Measurements from ENCODE around the gene TMEM80. TPM values are rescaled to one million over a fixed set of nuclear protein-coding genes. Genes with fewer than 3 reads are reported as not detected.

The TMEM80 gene
- total RNA-seq, 4 donors from 2014 or later: 10.7 to 58.9 (median 44.5) TPM

DNA sequence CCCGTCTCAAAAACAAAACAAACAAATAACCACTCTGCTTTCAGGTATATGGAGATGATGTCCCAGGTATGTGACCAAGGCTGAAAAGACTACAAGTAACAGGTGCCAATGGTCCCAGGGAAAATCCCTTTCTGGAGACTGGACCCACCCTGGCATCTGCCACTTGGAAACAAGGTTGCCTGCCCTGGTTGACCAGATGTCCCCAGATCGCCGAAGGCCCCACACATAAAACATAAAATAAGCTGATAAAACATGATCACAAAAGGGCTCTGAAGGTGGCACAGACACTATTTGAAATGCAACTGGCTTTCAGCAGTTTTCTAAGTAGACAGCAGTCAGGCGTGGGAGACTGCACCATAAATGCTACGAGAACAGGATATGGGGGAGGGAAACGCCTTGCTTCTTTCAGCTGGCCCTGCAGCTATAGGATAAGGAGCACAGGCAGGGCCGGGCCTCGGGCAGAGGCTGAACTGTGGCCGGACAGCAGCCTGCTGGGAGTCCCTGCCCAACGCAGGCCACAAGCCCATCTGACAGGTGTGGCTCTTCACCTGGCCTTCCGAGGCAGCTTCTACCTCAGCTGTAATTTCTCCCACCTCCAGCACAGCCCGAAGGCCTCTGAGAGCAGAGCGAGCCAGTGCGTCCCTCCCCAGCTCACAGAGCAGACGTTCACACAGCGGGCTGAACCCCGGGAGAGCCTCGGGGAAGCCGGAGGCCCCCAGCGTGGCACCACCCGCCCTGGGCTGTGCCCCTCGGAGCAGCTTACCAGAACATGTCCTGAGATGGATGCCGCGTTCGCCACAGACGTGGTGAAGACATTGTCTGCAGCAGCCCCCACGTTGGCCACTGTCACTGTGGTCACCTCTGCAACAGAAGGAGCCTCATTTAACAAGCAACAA is 4.6 kb upstream of the TMEM80 start:
- no peak for DNase-seq
- Histone ChIP-seq H3K36me3 (peaks cover 0 to 38% (median 0%) of the 10 kb centered on the region in 3 donors), H3K27me3 (no peaks in the 10 kb centered on the region), H3K4me1 (peaks cover 3 to 22% (median 15%) of the 10 kb centered on the region in 4 donors), H3K27ac (peak overlapping the region in 1 of 4 donors; percentile 39), H3K9me3 (no peaks in the 10 kb centered on the region), H3K4me3 (no peak overlapping the region)
- no peak for TF ChIP-seq POLR2A (IDR thresholded peaks at IDR 0.05)
- TF ChIP-seq, protein P1, sequence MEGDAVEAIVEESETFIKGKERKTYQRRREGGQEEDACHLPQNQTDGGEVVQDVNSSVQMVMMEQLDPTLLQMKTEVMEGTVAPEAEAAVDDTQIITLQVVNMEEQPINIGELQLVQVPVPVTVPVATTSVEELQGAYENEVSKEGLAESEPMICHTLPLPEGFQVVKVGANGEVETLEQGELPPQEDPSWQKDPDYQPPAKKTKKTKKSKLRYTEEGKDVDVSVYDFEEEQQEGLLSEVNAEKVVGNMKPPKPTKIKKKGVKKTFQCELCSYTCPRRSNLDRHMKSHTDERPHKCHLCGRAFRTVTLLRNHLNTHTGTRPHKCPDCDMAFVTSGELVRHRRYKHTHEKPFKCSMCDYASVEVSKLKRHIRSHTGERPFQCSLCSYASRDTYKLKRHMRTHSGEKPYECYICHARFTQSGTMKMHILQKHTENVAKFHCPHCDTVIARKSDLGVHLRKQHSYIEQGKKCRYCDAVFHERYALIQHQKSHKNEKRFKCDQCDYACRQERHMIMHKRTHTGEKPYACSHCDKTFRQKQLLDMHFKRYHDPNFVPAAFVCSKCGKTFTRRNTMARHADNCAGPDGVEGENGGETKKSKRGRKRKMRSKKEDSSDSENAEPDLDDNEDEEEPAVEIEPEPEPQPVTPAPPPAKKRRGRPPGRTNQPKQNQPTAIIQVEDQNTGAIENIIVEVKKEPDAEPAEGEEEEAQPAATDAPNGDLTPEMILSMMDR (IDR thresholded peaks at IDR 0.05): no peak

DNA sequence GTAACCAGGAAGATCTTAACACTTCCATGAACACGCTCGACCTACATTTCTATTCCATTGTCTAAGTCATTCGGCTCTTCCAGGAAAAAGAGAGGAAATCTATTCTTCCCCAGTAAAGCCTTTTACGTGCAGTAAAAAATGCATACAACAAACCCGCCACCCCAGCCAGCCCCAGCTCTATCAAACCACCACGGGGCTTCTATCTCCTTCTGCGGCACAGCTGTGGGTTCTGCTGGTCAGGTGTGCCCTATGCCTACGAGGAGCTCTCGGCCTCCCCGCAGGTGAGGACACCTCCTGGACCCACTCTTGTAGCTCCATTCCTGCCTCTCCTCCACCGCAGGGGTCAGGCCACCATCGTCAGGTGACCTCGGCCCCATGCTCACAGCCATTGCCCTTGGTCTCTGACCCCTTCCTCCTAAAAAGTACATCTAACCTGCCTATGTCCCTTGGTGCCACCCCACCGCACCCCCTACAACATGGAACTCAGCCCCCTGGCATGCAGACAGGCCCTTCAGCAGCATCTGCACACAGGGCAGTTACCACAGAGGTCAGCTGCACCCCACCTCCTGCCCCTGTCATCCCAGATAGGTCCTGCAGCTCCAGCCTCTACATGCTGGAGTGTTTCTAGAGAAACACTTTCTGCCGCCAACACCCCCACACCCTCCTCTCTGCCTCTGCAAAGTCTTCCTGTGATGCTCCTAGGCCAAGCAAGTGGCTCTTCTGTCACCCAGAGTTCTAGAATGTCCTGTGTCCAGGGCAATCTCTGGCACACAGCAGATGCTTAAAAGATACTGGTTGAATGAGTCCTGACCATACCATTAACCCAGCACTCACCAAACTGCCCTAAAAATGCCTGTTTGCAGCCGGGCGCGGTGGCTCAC is 3.7 kb upstream of the TMEM80 start:
- Histone ChIP-seq H3K4me3 (no peak overlapping the region), H3K36me3 (peaks cover 0 to 28% (median 0%) of the 10 kb centered on the region in 3 donors), H3K27me3 (no peaks in the 10 kb centered on the region), H3K4me1 (peaks cover 3 to 27% (median 23%) of the 10 kb centered on the region in 4 donors), H3K27ac (no peak overlapping the region), H3K9me3 (no peaks in the 10 kb centered on the region)
- TF ChIP-seq POLR2A (IDR thresholded peaks at IDR 0.05): no peak
- TF ChIP-seq, protein P1 (IDR thresholded peaks at IDR 0.05): no peak
- no peak for DNase-seq

DNA sequence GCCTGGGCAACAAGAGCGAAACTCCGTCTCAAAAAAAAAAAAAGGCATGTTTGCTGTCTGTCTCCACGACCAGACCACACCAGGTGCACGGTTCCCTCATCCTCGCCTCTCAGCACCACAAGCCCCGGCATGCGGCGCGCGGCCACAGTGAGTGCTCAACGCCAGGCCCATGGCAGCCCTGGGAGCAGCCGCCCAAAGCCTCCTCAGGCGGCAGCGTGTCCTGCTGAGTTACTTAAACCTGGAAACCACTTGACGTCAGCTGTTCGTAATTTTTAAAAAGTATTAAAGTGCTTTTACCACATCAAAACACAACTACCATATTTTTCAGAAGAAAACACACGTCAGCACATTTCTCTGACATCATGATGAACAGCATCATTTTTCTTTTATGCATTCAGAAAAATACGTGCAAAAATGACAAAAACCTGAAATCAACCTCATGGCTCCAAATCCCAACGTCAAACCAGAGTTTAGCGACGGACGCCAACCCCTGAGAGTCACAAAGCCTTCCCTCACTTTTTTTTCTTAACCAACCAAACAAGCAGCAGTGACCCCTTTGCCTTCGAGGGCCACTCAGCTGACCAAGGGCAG is 2.7 kb upstream of the TMEM80 start:
- Histone ChIP-seq H3K9me3 (no peaks in the 10 kb centered on the region), H3K36me3 (peaks cover 0 to 19% (median 0%) of the 10 kb centered on the region in 3 donors), H3K4me3 (no peak overlapping the region), H3K27me3 (no peaks in the 10 kb centered on the region), H3K27ac (peak overlapping the region in 1 of 4 donors; percentile 99), H3K4me1 (peaks cover 3 to 36% (median 24%) of the 10 kb centered on the region in 4 donors)
- TF ChIP-seq, protein P1 (IDR thresholded peaks at IDR 0.05): no peak
- TF ChIP-seq POLR2A (IDR thresholded peaks at IDR 0.05): no peak
- DNase-seq: no peak

DNA sequence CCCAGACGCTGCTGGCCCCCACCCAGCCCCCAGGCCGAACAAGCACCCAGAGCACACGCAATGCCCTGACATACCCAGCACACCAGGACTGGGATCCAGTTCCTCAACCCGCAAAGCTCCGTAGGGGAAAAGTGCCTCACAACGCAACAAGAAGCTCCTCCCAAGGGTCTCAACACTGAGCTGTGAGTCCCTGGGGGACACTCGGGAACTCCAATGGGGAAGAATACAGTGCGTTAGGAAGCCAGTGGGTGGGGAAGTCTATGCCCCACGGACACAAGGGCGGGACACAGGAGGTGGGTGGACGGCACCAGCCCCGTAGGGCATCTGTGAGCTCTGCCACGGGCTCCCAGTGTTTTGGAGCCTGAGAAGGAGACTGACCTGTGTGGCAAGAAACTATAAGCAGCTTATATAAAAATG is 2.2 kb upstream of the TMEM80 start:
- Histone ChIP-seq H3K27ac (peak overlapping the region in 3 of 4 donors; percentile 98 to 100 (median 99)), H3K4me1 (peaks cover 3 to 36% (median 24%) of the 10 kb centered on the region in 4 donors), H3K27me3 (no peaks in the 10 kb centered on the region), H3K9me3 (no peaks in the 10 kb centered on the region), H3K4me3 (peak overlapping the region in 2 of 4 donors; percentile 93 to 95), H3K36me3 (peaks cover 0 to 14% (median 0%) of the 10 kb centered on the region in 3 donors)
- no peak for DNase-seq
- no peak for TF ChIP-seq POLR2A (IDR thresholded peaks at IDR 0.05)
- TF ChIP-seq, protein P1 (IDR thresholded peaks at IDR 0.05): no peak

Data from Peyer's patch (tissue), 4 donors.